ENCODE data around the gene MEN1.

DNA sequence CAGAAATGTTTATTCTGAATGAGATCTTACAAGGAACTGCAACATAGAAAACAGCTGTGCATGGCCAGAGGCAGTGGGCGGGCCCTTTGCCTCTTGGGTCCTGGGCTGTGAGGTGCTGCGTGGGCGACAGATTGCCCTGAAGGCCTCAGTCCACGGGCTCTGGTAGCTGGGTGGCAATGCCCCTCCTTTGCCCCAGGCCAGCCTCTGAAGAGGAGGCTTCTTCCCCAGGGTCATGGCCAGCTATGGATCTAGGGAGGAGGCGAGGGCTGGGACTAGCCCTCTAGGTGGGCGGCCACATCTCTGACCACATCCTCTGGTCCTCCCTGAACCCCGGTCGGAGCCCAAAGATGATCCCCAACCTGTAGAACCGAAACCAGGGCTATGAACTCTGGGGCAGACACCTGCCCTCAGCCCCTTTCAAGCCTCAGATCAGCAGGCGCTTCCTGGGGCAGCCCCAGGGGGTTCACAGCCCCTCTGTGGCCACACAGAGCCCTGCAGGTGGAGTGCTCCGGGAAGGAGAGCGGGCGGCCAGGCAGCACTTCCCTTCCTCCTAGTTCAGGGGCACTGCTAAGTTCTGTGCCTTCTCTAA is 40.7 kb upstream of the MEN1 start:
- TF ChIP-seq, protein P1, sequence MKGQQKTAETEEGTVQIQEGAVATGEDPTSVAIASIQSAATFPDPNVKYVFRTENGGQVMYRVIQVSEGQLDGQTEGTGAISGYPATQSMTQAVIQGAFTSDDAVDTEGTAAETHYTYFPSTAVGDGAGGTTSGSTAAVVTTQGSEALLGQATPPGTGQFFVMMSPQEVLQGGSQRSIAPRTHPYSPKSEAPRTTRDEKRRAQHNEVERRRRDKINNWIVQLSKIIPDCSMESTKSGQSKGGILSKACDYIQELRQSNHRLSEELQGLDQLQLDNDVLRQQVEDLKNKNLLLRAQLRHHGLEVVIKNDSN (IDR thresholded peaks at IDR 0.05) = no peak
- no peak for TF ChIP-seq FOXM1 (IDR thresholded peaks at IDR 0.05; ENCODE audit: borderline replicate concordance, low read depth)
- no peak for TF ChIP-seq RAD21 (IDR thresholded peaks at IDR 0.05; ENCODE audit: low read depth)
- no peak for TF ChIP-seq CEBPB (IDR thresholded peaks at IDR 0.05)
- TF ChIP-seq ZBTB7A (IDR thresholded peaks at IDR 0.05; ENCODE audit: low read depth) = no peak
- TF ChIP-seq NFIC (IDR thresholded peaks at IDR 0.05) = no peak
- no peak for TF ChIP-seq EP300 (IDR thresholded peaks at IDR 0.05; ENCODE audit: borderline replicate concordance)
- TF ChIP-seq TAF1 (IDR thresholded peaks at IDR 0.05; ENCODE audit: low read depth) = no peak
- TF ChIP-seq TEAD4 (IDR thresholded peaks at IDR 0.05) = no peak

Measured in Ishikawa (cell line).